ENCODE measurements around the gene PDHA1.

GRCh38 chrX:19354625-19355024, 10.9 kb downstream of the PDHA1 start:
- no peak for TF ChIP-seq POLR2AphosphoS5 (IDR thresholded peaks at IDR 0.05; ENCODE audit: borderline replicate concordance, low read depth, low read length)
- no peak for TF ChIP-seq EZH2 (IDR thresholded peaks at IDR 0.05)
- TF ChIP-seq FOXP2 (optimal IDR thresholded peaks at IDR 0.05; ENCODE audit: control extremely low read depth, extremely low read length, insufficient read depth): no peak
